Measurements from ENCODE around the gene OR52E6.

DNA sequence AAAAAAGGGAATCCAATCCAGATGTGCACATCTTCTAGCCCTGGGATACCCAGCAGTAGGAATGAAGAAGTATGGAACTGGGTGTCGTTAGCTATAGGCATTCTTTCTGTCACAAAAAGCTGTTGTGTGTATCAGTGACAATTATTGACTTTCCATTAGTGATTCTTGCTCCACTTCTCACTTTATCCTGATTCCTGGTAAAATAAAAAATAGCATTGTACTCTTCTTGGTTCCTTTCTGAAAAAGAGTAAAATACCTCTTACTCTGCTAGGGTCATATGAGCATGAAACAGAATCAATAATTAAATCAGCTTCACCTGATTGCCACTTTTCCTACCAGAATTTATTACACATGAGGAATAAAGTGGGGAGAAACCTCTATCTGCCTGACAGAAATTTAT, at the start of gene OR52E6:
- TF ChIP-seq, protein P1, sequence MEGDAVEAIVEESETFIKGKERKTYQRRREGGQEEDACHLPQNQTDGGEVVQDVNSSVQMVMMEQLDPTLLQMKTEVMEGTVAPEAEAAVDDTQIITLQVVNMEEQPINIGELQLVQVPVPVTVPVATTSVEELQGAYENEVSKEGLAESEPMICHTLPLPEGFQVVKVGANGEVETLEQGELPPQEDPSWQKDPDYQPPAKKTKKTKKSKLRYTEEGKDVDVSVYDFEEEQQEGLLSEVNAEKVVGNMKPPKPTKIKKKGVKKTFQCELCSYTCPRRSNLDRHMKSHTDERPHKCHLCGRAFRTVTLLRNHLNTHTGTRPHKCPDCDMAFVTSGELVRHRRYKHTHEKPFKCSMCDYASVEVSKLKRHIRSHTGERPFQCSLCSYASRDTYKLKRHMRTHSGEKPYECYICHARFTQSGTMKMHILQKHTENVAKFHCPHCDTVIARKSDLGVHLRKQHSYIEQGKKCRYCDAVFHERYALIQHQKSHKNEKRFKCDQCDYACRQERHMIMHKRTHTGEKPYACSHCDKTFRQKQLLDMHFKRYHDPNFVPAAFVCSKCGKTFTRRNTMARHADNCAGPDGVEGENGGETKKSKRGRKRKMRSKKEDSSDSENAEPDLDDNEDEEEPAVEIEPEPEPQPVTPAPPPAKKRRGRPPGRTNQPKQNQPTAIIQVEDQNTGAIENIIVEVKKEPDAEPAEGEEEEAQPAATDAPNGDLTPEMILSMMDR (conservative IDR thresholded peaks at IDR 0.05 in 1 of 2, IDR thresholded peaks at IDR 0.05 in 1 of 2; ENCODE audit: low read depth in 1 of 2, low read length in 2 of 2) = no peak
- TF ChIP-seq EZH2 (IDR thresholded peaks at IDR 0.05; ENCODE audit: low read length, missing control alignments) = no peak

Measured in fibroblast of lung (primary cell).